Neural progenitor cell (in vitro differentiated cells): ENCODE data around the gene ABCF3.

Source experiments
- CTCF ChIP-seq: fragments of 200-600 bp; sonication (generic); IDR thresholded peaks from 2 replicates; pipeline ENCODE4 v1.5.1; 2017; ENCODE audit warnings: antibody characterized with exemption, mild to moderate bottlenecking
- EZH2 ChIP-seq: fragments of 200-600 bp; sonication (generic); IDR thresholded peaks from 2 replicates; pipeline ENCODE4 v1.6.1; 2017; ENCODE audit warnings: antibody characterized with exemption, mild to moderate bottlenecking, moderate library complexity
- EZH2phosphoT487 ChIP-seq: fragments of 200-600 bp; sonication (generic); IDR thresholded peaks from 2 replicates; pipeline ENCODE4 v1.6.1; 2017; ENCODE audit warnings: antibody characterized with exemption

GRCh38 chr3:184168363-184169120 lies 17.5 kb upstream of the ABCF3 start:
- TF ChIP-seq CTCF (no peak), EZH2 (no peak), EZH2phosphoT487 (no peak)
